ENCODE results near the gene SALL3.

GRCh38 chr18:78998371-78999071 lies 18.9 kb downstream of the SALL3 start:
- no peak for TF ChIP-seq CTCF (IDR thresholded peaks at IDR 0.05)
- TF ChIP-seq POLR2A (IDR thresholded peaks at IDR 0.05) = no peak
- TF ChIP-seq EP300 (IDR thresholded peaks at IDR 0.05) = no peak

Data from ovary (tissue), 3 donors.